Measurements from ENCODE around the gene HECTD1. TPM values are rescaled to one million over a fixed set of nuclear protein-coding genes. Genes with fewer than 3 reads are reported as not detected.

The HECTD1 gene
- polyA plus RNA-seq, 2 of the 4 experiments (the other 2 are of a cell fraction), result 60.7 to 149 TPM

GRCh38 chr14:31219169-31219568 lies 11.6 kb upstream of the HECTD1 start:
- H3K9me3 ChIP-seq, result no peaks in the 10 kb centered on the region
- H3K4me2 ChIP-seq, result no peak overlapping the region
- FAIRE-seq (no peak), DNase-seq (ENCODE audit: low read depth in 1 of 2, low spot score in 1 of 2) (no peak), ATAC-seq (no peak)
- no peak overlapping the region for H3K27ac ChIP-seq
- no peak overlapping the region for H3K4me3 ChIP-seq
- POLR2A ChIA-PET, result interaction anchor here (1.0 to 1.2 kb wide), 2 partner anchors 10 to 11 kb away, joined by 5 read pairs; no protein-coding TSS in a partner anchor
- H3K4me1 ChIP-seq, result 0 out of 3 replicates have a peak, but pooled peaks cover 6% of the 10 kb centered on the region
- 68% methylated on average over 3 of the region's 3 CpGs for WGBS (ENCODE audit: missing lambda C conversion rate)
- CTCF ChIA-PET, result interaction anchor here (3.6 kb wide), 1 partner anchor 11 kb away, joined by 25 read pairs; the partner anchor contains the start of gene HECTD1
- no peak for TF ChIP-seq ESRRA (IDR thresholded peaks at IDR 0.05; ENCODE audit: borderline replicate concordance, low read length)

GRCh38 chr14:31216359-31216758 lies 8.8 kb upstream of the HECTD1 start:
- H3K27ac ChIP-seq, result no peak overlapping the region
- no peak for TF ChIP-seq ZNF302 (CRISPR knock-in tag; IDR thresholded peaks at IDR 0.05)
- TF ChIP-seq KDM1A (IDR thresholded peaks at IDR 0.05; ENCODE audit: low read depth), result no peak
- no peak for TF ChIP-seq RFX5 (IDR thresholded peaks at IDR 0.05)
- no peak for FAIRE-seq
- H3K9me3 ChIP-seq, result no peaks in the 10 kb centered on the region
- ATAC-seq, result no peak
- H3K4me1 ChIP-seq, result 0 out of 3 replicates have a peak, but pooled peaks cover 6% of the 10 kb centered on the region
- DNase-seq (ENCODE audit: low read depth in 1 of 2, low spot score in 1 of 2), result no peak
- no peak overlapping the region for H3K4me2 ChIP-seq
- 91% methylated on average over 9 of the region's 9 CpGs for WGBS (ENCODE audit: missing lambda C conversion rate)
- ChIA-PET CTCF (interaction anchor here (0.6 to 3.6 kb wide), 3 partner anchors 8 to 17 kb away, joined by 3 to 25 read pairs (median 3); partner anchors contain the start of gene HECTD1), POLR2A (no interaction called here)
- no peak overlapping the region for H3K4me3 ChIP-seq

GRCh38 chr14:31212893-31213292 lies 5.3 kb upstream of the HECTD1 start:
- H3K4me3 ChIP-seq, result no peak overlapping the region
- peaks cover 9% of the 10 kb centered on the region for H3K4me1 ChIP-seq
- no peak overlapping the region for H3K27ac ChIP-seq
- ATAC-seq, result no peak
- no peak for FAIRE-seq
- TF ChIP-seq PBX3 (IDR thresholded peaks at IDR 0.05), result no peak
- TF ChIP-seq ZC3H11A (IDR thresholded peaks at IDR 0.05), result no peak
- TF ChIP-seq CBX8 (IDR thresholded peaks at IDR 0.05), result no peak
- no peak for TF ChIP-seq ELK1 (IDR thresholded peaks at IDR 0.05; ENCODE audit: low read depth, low read length)
- TF ChIP-seq CBX2 (IDR thresholded peaks at IDR 0.05; ENCODE audit: borderline replicate concordance, low read depth), result no peak
- no peaks in the 10 kb centered on the region for H3K9me3 ChIP-seq
- POLR2A ChIA-PET, result no interaction called here
- 59% methylated on average over 2 of the region's 2 CpGs for WGBS (ENCODE audit: missing lambda C conversion rate)
- H3K4me2 ChIP-seq, result no peak overlapping the region
- CTCF ChIA-PET, result no interaction called here
- no peak for DNase-seq (ENCODE audit: low read depth in 1 of 2, low spot score in 1 of 2)

GRCh38 chr14:31209605-31210004 lies 2.0 kb upstream of the HECTD1 start:
- H3K27ac ChIP-seq, result peak overlapping the region in 1 of 2 experiments; percentile 99; a peak in 1 of 6 replicates
- H3K9me3 ChIP-seq, result no peaks in the 10 kb centered on the region
- no peak for DNase-seq (ENCODE audit: low read depth in 1 of 2, low spot score in 1 of 2)
- no peak for FAIRE-seq
- no peak overlapping the region for H3K4me3 ChIP-seq
- 88% methylated on average over 5 of the region's 5 CpGs for WGBS (ENCODE audit: missing lambda C conversion rate)
- ATAC-seq, result no peak
- peaks cover 16% of the 10 kb centered on the region for H3K4me1 ChIP-seq
- CTCF ChIA-PET, result interaction anchor here (0.5 to 2.9 kb wide), 6 partner anchors 8 to 79 kb away, joined by 3 to 25 read pairs (median 6); no protein-coding TSS in a partner anchor
- H3K4me2 ChIP-seq, result no peak overlapping the region
- TF ChIP-seq REST (IDR thresholded peaks at IDR 0.05) (no peak), MAX (IDR thresholded peaks at IDR 0.05) (no peak), RNF2 (IDR thresholded peaks at IDR 0.05; ENCODE audit: borderline replicate concordance, low read depth) (no peak), ESRRA (IDR thresholded peaks at IDR 0.05; ENCODE audit: borderline replicate concordance, low read length) (no peak)
- POLR2A ChIA-PET, result interaction anchor here (2.0 to 4.1 kb wide), 2 partner anchors 9 to 20 kb away, joined by 5 to 51 read pairs; no protein-coding TSS in a partner anchor
